SK-N-DZ (cell line): Measurements from ENCODE around the gene MAML2.

Experiments
- DNase-seq: peaks from one replicate; pipeline ENCODE4 v3.0.0-alpha.2; 2015; ENCODE audit warnings: low spot score

Gene MAML2

GRCh38 chr11:96213500-96213899 is 129.5 kb downstream of the MAML2 start:
- no peak for DNase-seq

- no peak for DNase-seq
These were observed 131.6 kb downstream of the MAML2 start for GRCh38 chr11:96211436-96211835.

GRCh38 chr11:96207459-96208449 is 135.2 kb downstream of the MAML2 start:
- DNase-seq = no peak

- no peak for DNase-seq
These were observed 136.0 kb downstream of the MAML2 start for GRCh38 chr11:96206955-96207354.

- DNase-seq = no peak
These were observed 137.6 kb downstream of the MAML2 start for GRCh38 chr11:96205460-96205809.

GRCh38 chr11:96204721-96205459 is 138.1 kb downstream of the MAML2 start:
- peak; percentile 30 for DNase-seq

GRCh38 chr11:96204366-96204659 is 138.7 kb downstream of the MAML2 start:
- no peak for DNase-seq

- DNase-seq = no peak
These were observed 139.2 kb downstream of the MAML2 start for GRCh38 chr11:96203567-96204365.

GRCh38 chr11:96200243-96200642 is 142.8 kb downstream of the MAML2 start:
- DNase-seq = no peak

- DNase-seq = no peak
These were observed 143.4 kb downstream of the MAML2 start for GRCh38 chr11:96199563-96200025.

GRCh38 chr11:96197801-96198701 is 144.9 kb downstream of the MAML2 start:
- DNase-seq = no peak

GRCh38 chr11:96197103-96197502 is 145.9 kb downstream of the MAML2 start:
- no peak for DNase-seq

GRCh38 chr11:96196181-96196662 is 146.8 kb downstream of the MAML2 start:
- DNase-seq = no peak

- DNase-seq = no peak
These were observed 147.3 kb downstream of the MAML2 start for GRCh38 chr11:96195671-96196070.

- DNase-seq = no peak
These were observed 148.2 kb downstream of the MAML2 start for GRCh38 chr11:96194581-96195374.

- no peak for DNase-seq
These were observed 149.1 kb downstream of the MAML2 start for GRCh38 chr11:96193745-96194443.

- DNase-seq = no peak
These were observed 151.2 kb downstream of the MAML2 start for GRCh38 chr11:96191752-96192151.

GRCh38 chr11:96189351-96189750 is 153.6 kb downstream of the MAML2 start:
- DNase-seq = peak; percentile 41
